Osteocyte (in vitro differentiated cells): Measurements from ENCODE around the gene IGF2BP3. TPM values are rescaled to one million over a fixed set of nuclear protein-coding genes. Genes with fewer than 3 reads are reported as not detected.

Experiments
- DNase-seq: peaks from one replicate; pipeline ENCODE4 v3.0.0; 2021; ENCODE audit warnings: mixed read lengths; ENCODE audit not compliant: unreplicated experiment; ENCODE audit errors: extremely low spot score
- H3K27ac Mint-ChIP-seq: one replicate; pipeline ENCODE4 v1.8.0; 2021; ENCODE audit warnings: mild to moderate bottlenecking, mixed read lengths; ENCODE audit not compliant: unreplicated experiment
- H3K27me3 Mint-ChIP-seq: one replicate; pipeline ENCODE4 v1.8.0; 2021; ENCODE audit warnings: mixed read lengths; ENCODE audit not compliant: unreplicated experiment
- H3K36me3 Mint-ChIP-seq: one replicate; pipeline ENCODE4 v1.8.0; 2021; ENCODE audit warnings: mixed read lengths; ENCODE audit not compliant: unreplicated experiment
- H3K4me1 Mint-ChIP-seq: one replicate; pipeline ENCODE4 v1.8.0; 2021; ENCODE audit warnings: mixed read lengths; ENCODE audit not compliant: unreplicated experiment
- H3K4me3 Mint-ChIP-seq: one replicate; pipeline ENCODE4 v1.8.0; 2021; ENCODE audit warnings: mild to moderate bottlenecking, moderate library complexity, mixed read lengths; ENCODE audit not compliant: unreplicated experiment
- H3K9me3 Mint-ChIP-seq: one replicate; pipeline ENCODE4 v1.8.0; 2021; ENCODE audit warnings: mixed read lengths; ENCODE audit not compliant: unreplicated experiment
- total RNA-seq: library from RNA; stranded (reverse); gene quantifications from 2 replicates; pipeline ENCODE4 v1.2.1, GENCODE V29; 2021
- TF ChIP-seq, protein P1 (sequence below): fragments of 200-600 bp; sonication (generic); IDR thresholded peaks from 2 replicates; pipeline ENCODE4 v1.5.0; 2021; ENCODE audit warnings: antibody characterized with exemption, mild to moderate bottlenecking, moderate library complexity

Gene IGF2BP3
- total RNA-seq, 1 donor from 2014 or later = 70.0 TPM

DNA sequence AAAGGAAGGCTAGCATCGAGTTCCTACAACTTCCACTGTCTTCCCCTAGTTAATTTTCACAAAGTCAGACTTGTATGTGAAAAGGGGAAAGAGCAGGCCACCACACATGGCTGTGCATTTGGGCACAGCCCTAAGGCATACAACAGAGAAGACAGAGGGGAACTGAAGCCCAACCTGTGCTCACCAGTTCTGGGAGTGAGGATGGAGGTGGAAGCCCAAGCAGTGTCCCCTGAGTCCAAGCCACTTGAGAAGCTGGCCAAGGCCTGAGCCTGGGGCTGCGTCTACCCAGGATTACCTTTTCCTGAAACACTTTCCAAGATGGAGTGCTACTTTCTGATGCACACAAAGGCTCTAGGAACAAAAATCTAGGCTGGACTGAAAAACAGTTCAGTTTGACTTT lies 203.4 kb downstream of the IGF2BP3 start:
- no peaks in the 10 kb centered on the region for H3K4me1 Mint-ChIP-seq
- H3K27ac Mint-ChIP-seq = no peak overlapping the region

DNA sequence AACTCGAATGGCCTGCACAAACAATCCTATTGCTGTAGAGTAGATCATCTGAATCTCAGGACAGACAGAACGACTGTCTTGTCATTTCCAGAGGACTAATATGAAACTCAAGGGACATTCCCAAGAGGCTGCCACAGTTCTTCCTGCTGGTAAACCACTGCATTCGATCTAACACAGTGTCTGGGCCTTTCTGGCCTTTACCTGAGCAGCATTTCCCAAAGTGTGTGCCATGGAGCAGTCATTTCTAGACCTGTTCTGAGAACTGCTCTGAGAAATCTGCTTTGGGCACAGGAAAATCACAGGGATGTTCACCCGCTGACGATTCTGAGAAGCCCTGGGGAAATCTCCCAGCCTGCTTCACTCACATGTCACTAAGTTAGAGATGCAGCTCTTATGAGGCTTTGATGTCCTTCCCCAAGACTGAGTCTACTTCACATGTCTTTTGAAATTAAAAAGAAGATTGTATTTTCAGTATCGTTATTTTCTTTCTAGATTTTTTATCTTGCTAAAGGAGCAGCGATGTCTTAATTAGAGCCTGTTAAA lies 205.3 kb downstream of the IGF2BP3 start:
- Mint-ChIP-seq H3K27ac (no peak overlapping the region), H3K36me3 (peaks cover 10% of the 10 kb centered on the region), H3K27me3 (no peaks in the 10 kb centered on the region), H3K4me3 (no peak overlapping the region), H3K9me3 (no peaks in the 10 kb centered on the region), H3K4me1 (no peaks in the 10 kb centered on the region)
- TF ChIP-seq, protein P1, sequence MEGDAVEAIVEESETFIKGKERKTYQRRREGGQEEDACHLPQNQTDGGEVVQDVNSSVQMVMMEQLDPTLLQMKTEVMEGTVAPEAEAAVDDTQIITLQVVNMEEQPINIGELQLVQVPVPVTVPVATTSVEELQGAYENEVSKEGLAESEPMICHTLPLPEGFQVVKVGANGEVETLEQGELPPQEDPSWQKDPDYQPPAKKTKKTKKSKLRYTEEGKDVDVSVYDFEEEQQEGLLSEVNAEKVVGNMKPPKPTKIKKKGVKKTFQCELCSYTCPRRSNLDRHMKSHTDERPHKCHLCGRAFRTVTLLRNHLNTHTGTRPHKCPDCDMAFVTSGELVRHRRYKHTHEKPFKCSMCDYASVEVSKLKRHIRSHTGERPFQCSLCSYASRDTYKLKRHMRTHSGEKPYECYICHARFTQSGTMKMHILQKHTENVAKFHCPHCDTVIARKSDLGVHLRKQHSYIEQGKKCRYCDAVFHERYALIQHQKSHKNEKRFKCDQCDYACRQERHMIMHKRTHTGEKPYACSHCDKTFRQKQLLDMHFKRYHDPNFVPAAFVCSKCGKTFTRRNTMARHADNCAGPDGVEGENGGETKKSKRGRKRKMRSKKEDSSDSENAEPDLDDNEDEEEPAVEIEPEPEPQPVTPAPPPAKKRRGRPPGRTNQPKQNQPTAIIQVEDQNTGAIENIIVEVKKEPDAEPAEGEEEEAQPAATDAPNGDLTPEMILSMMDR = no peak
- DNase-seq = no peak

More for the DNA sequence above, 203.4 kb downstream of the IGF2BP3 start:
- Mint-ChIP-seq H3K27me3 (no peaks in the 10 kb centered on the region), H3K4me3 (no peak overlapping the region), H3K36me3 (peaks cover 4% of the 10 kb centered on the region), H3K9me3 (no peaks in the 10 kb centered on the region)
- TF ChIP-seq, protein P1 = no peak
- DNase-seq = peak; percentile 67

DNA sequence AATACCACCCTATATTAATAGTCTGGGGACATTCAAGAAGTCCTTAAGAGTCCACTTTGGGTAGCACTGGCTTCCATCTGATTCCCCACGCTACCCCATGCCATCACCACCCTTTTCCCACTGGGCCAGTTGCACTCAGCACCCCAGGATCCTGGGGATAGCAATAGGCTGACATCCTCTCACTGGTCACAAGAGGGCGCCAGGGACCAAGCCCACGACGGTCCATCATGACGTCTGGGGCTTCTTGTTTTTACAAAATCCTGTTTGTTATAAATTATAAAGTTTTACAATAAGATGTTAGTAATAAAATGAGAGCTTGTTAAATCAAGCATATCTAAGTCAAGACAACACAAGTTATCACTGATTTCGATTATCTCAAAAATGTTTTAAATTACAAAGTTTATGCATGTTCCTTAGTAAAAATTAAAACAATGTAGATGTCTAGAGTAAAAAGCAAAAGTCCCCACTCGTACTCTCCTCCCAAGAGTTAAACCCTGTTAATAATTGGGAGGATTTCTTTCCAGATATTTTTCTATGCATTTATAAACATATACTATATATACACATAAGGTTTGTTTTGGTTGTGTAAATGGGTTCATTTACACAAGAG lies 208.3 kb downstream of the IGF2BP3 start:
- Mint-ChIP-seq H3K36me3 (peaks cover 28% of the 10 kb centered on the region), H3K27me3 (peaks cover 12% of the 10 kb centered on the region), H3K4me3 (no peak overlapping the region), H3K9me3 (no peaks in the 10 kb centered on the region), H3K27ac (no peak overlapping the region), H3K4me1 (no peaks in the 10 kb centered on the region)
- TF ChIP-seq, protein P1 = peak; percentile 95
- no peak for DNase-seq

DNA sequence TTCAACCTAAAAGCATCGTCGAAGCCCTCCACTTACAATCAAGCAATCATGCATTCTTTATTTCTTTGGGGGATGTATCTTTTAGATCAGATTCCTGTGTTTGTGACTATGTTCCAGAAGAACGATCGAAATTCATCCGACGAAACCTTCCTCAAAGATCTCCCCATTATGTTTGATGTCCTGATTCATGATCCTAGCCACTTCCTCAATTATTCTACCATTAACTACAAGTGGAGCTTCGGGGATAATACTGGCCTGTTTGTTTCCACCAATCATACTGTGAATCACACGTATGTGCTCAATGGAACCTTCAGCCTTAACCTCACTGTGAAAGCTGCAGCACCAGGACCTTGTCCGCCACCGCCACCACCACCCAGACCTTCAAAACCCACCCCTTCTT lies 209.9 kb downstream of the IGF2BP3 start:
- Mint-ChIP-seq H3K4me1 (no peaks in the 10 kb centered on the region), H3K27me3 (peaks cover 13% of the 10 kb centered on the region), H3K9me3 (no peaks in the 10 kb centered on the region), H3K27ac (no peak overlapping the region), H3K36me3 (peaks cover 35% of the 10 kb centered on the region), H3K4me3 (no peak overlapping the region)
- DNase-seq = no peak
- TF ChIP-seq, protein P1 = no peak

Other genes starting within 250 kb of the IGF2BP3 start
- gene GPNMB, start 223.7 kb downstream of the IGF2BP3 start, total RNA-seq = 97.2 and 116 TPM in 2 replicates
- 44.8 and 46.2 TPM in 2 replicates for gene MALSU1, start 171.2 kb downstream of the IGF2BP3 start, total RNA-seq
- 78.8 and 79.0 TPM in 2 replicates for gene TRA2A, start 61.5 kb upstream of the IGF2BP3 start, total RNA-seq
- gene CCDC126, start 126.9 kb upstream of the IGF2BP3 start, total RNA-seq = 11.6 and 14.8 TPM in 2 replicates
- gene FAM221A, start 209.7 kb upstream of the IGF2BP3 start, total RNA-seq = 4.0 TPM in 2 replicates
- 0.35 TPM in 1 of 2 replicates, not detected in the other for gene STK31, start 239.7 kb upstream of the IGF2BP3 start, total RNA-seq